HG03039 (cell line): ENCODE results near the gene LONP2.
"Not testable (repeated sequence)": the region's sequence is repeated elsewhere in the genome, so short reads cannot be mapped to it uniquely, and the experiment has no call there.

ENCODE experiments used
- ATAC-seq: cut with Tn5 transposase; IDR thresholded peaks from one replicate; pipeline ENCODE4 v1.9.1; 2021; ENCODE audit warnings: mild to moderate bottlenecking, moderate library complexity; ENCODE audit not compliant: unreplicated experiment

LONP2 gene

DNA sequence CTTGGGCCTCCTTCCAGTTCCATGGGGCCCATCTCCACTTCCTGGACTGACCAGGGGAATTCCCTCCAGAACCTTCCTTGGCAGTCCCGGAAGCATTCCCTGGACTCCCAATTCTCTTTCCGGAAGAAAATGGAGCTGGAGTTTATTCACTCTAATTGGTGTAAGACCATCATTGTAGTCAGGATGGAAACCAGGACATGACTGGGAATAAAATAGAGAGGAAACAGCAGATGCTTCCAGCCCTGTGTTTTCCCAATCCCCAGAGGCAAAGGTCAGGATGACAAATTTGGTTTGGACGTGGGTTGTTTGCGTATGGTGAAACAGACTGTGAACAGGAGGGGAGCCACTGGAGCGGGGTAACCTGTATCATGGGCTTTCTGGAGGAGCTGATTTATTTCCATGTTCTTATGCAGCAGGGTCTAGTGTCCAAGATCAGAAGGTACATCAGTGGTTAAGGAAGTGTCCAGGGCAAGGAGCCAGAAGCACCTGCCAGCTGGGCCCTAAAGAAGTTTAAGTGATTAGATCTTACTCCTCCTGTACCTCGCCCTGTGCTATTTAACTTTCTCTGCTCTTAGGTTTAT is 8.5 kb upstream of the LONP2 start:
- no peak for ATAC-seq

DNA sequence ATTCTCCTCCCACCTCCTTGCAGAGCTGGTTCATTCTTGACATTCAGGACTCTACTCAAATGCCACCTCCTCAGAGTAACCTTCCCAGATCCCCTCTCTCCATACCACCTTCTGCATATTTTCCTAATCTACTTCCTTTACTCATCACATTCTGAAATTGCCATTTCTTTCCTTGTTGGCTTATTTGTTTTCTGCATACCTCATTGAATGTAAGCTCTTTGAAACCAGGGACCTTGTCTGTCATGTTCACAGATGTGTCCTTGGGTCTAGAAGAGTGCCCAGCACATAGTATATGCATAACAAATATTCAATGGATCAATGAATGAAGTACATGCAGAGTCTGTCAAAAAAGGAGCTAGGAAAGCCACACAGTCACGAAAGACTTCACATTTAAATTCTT is 7.8 kb upstream of the LONP2 start:
- ATAC-seq, result no peak

DNA sequence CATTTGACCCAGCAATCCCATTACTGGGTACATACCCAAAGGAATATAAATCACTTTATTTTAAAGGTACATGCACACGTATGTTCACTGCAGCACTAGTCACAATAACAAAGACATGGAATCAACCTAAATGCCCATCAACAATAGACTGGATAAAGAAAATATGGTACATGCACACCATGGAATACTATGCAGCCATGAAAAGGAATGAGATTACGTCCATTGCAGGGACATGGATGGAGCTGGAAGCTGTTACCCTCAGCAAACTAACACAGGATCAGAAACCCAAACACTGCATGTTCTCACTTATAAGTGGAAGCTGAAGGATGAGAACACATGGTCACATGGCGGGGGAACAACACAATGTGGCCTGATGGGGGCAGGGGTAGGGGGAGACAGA is 4.0 kb upstream of the LONP2 start:
- not testable (repeated sequence) for ATAC-seq

DNA sequence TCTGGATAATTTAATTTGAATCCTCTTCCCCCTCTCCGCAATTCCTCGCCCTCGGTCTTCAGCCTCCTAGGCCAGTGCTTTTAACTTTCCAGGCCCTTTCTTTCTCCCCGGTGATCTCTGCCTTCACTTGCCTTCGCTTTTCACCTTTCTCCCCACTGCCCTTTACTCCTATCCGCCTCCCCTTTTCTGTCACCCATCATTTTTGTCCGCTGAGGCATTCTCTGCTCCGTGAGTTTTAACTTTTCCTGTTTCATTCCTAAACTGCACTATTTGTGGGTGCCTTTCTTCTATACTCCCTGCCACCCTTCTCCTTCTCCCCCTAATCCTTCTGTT is 729 bp downstream of the LONP2 start:
- no peak for ATAC-seq

DNA sequence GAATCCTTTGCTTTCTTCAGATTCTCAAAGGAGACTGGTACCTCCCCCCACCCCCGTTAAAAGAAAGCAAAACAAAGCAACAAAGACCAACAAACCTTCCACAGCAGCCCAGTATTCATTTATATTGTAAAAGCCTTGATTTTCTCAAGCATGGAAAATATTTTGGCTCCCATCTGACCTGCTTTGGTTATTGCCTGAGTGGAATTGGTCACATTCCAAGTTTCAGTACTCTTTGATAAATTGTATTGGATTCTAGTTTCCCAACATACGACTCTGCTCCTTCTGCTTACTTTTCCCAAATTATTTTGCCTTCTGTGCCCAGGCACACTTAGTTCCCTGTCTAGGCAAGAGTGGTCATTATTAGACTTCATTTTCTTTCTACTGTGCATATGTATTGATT is 2.0 kb downstream of the LONP2 start:
- ATAC-seq, result no peak

DNA sequence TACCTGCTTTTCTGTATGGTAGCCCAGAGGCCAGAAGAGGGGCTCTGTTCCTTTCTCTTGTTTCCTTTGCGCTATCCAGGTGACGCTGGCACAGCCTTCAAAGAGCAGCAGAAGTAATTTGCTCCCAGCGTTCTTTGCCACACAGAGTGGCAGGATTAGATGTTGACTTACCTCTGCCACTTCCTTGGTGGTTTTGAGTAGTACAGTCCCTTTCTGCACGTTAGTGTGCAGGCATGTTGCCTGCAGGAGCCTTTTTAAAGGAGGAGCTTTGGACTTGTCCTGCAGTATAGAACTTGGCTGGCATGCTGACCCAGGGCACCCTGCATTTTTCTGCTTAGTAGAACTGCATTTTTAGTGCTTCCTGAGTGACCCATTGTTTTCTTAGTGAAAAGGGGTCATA is 3.2 kb downstream of the LONP2 start, which contains the start of gene ABCC11:
TSS of gene ABCC11 (minus strand) at position 229 of the 400 bp plus-strand sequence. CDS start 15,618 bp downstream, outside the sequence.
- no peak for ATAC-seq

DNA sequence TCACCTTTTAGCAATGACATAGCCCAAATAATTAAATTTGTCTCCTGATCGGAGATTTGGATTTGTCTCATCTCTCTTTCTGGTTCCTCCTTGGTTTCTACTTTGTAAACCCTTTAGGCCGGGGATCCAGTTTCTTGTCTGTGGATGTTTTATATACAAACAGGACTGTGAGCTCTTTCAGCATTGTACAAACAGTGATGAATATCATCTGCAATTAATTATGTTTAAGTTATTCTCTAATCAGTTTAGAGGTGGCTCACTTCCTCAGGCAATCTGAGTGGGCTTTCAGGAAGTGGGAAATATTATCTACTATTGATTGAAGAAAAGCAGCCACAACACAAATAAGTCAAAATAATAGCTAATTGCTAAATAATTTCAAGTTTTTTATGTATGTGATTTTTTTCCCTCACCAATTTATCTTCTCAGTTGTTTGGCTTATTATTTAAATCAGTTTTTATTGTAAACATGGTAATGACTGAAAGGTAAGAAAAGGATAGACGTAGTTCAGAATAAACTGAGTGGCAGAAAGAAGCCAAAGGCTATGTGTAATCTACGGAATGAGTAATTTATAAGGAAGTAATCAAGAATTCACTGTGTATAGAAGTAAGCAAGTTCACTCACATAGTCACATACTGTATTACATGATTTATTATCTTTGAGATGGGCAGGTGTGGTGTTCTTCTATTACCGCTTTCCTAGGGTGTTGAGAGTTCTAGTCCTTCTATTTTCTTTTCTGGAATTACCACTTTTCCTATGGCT is 6.6 kb downstream of the LONP2 start:
- ATAC-seq, result no peak

DNA sequence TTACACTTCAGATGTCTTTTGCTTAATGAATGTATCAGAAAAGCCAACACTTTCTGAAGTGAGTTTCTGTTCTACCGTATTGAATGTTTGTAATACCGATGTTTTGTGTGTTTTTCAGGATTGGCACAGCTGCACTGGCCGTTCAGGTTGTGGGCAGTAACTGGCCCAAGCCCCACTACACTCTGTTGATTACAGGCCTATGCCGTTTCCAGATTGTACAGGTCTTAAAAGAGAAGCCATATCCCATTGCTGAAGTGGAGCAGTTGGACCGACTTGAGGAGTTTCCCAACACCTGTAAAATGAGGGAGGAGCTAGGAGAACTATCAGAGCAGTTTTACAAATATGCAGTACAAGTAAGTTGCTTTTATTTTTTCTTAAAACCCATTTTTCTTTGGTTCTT is 7.9 kb downstream of the LONP2 start:
- no peak for ATAC-seq

DNA sequence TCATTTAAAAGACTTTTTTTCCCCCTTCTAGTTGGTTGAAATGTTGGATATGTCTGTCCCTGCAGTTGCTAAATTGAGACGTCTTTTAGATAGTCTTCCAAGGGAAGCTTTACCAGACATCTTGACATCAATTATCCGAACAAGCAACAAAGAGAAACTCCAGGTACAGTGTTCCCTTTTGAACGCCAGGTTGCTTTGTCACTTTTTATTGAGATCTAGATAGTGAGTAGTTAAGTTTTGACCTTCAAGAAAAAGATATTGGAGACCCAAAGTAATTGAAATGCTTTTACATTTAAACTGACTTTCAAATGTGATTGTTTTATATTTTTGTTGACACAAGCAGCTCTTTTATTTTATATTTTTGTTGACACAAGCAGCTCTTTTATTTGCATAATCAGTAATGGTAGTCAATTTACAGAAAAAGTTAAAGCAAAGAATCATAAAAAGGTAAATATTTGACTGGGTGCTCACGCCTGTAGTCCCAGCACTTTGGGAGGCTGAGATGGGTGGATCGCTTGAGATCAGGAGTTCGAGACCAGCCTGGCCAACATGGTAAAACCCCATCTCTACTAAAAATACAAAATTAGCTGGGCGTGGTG is 12.6 kb downstream of the LONP2 start:
- no peak for ATAC-seq

DNA sequence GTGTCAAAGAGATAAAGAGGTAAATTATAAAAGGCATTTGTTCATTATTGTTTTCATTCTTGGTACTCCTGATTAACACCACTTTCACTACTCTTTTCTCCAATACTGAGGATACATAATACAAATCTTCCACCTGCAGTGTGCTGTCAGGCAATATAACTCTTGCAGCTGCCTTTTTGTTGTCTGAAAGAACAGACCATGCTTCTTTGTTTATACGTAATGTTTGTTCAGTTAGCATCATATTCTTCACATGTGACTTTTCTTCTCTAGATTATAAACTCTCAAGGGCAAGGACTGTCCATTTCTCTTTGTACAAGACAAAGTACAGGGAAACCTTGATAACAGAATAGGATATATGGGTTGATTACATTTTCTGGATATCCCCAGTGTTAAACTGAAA is 17.5 kb downstream of the LONP2 start:
- no peak for ATAC-seq

DNA sequence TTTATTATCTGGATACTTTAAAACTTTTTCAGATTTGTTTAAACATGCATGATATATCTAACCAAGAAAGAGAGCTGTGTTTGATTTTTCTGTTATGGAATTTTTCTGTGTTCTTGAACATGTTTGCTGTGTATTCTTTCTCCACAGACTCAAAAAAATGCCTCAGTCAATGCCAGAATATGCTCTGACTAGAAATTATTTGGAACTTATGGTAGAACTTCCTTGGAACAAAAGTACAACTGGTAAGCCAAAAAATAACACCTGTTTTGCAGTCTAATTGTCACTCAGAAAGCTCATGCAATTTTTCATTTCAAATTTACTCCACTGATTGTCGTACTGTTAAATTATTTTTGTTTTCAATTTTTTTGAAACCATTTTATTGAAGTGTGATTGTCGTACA is 18.5 kb downstream of the LONP2 start:
- ATAC-seq, result no peak

DNA sequence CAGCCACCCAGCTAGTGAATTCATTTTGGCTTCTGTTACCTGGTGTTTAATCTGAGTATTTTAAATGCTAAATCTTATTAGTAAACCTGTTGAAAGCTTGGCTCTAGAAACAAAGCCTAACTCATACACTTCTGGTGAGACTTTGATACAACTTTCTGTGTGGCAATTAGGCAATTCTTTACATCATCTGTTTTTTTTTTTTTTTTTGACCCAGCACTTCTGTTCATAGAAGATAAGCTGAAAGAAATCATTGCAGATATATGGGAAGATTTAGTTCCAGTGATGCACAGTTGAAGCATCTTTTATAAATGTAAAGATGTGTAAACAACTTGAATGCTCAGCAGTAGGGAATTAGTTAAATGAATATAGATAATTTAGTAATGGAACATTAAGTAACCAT is 24.9 kb downstream of the LONP2 start:
- no peak for ATAC-seq

DNA sequence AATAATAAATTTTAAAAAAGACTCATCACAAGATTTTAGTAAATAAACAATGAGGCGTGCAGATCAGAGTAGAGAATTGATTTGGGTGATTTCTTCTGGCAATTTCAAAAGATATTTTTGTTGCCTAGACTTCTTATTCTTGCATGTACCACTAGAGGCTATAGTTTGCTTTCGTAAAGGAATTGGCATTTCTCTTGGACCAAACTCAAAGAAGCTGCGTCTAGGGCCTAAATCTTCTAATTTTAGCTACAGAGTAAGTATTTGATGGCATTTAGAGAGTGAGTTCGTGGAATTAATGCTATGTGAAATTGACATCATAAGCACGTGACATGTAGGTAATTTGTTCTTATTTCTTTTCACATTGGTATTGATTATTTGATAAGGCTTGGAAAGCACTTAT is 27.6 kb downstream of the LONP2 start:
- ATAC-seq, result no peak

DNA sequence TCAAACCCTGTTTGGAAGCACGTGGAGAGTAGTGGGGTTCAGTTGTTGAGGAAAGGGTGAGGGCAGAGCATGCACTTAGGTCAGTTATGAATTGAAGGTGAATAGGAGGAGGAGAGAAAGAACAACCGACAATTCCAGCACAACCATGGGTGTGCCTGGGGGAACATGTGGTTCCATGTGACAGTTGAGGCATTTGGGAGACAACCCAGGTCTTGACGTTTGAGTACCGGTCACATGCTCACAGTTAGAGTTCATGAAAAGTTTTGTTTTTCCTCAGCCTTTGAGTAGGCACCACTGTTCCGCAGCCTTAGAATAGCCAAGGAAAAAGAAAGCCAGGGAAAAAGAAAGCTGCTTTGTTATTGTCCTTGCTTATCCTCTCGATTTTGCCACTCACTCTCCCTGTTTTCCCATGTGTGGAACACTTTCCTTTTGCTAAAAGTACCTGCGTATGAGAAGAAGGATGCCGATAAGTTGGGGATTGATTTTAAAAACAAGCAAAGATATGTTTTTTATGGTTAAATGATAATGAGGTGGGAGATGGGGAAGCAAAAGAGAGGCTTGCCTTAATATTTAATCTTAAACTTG is 28.8 kb downstream of the LONP2 start:
- no peak for ATAC-seq

DNA sequence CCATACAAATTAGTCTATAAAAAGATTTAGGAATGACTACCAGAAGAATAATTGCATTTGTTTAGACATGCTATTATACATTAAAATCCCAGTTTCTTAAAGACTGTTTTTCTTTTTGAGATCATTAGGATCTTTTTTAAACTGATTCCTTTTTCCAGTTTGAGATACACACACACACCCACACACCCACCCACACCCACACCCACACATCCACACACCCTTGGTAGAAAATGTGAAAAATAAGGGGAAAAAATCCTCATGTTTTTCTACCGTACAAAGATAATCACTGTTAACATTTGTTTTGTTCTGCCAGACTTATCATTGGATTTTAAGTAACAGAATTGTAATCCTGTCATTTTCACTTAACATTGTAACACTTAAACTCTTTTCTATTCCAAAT is 30.4 kb downstream of the LONP2 start:
- no peak for ATAC-seq

DNA sequence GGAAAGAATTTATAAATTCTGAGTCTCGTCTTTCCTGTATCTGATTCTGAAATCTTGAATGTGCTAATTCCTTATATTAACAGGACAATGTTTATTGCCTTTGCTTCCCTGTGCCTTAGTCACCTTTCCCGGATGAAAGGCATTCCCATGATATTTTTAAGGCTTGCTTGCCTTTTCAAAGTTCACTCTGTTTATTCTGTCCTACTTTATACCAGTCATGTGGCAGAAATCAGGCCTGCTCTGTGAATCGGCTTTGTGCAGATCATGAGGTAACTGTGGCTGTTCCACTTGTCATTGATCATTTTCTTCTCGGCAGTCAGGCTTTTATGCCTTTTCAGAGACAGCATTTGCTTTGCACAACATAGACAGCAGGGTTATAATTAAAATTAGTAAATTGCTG is 32.0 kb downstream of the LONP2 start:
- no peak for ATAC-seq

DNA sequence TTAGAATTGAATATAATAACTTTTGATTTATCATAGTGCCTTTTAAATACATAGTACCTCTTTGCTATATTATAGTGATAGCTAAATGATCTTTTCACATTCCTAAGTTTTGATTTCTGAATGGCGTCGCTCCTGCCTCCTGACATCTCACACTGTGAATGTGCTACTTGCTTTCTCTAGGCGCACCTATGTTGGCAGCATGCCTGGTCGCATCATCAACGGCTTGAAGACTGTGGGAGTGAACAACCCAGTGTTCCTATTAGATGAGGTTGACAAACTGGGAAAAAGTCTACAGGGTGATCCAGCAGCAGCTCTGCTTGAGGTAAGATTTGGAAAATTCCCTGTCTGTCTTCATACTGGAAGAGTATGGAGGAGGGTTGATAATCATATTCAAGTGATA is 33.1 kb downstream of the LONP2 start:
- no peak for ATAC-seq

DNA sequence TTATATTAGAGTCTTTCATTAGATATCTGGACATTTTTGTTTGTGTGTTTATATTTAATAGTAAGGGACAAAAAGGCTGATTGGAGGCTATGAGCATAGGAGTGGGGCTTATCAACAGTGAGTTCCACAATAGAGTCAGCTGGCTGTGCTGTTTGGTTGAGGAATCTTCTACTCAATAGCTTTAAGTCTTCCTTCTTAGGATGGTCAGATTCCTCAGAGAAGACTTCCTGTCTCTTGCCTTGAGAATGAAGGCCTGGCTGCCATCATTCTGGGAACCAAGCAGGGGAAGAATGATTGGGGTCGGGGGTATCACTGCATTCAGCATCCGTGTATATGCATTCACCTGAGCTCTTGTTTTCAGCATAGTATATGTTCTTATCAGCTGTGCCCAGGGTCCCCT is 35.1 kb downstream of the LONP2 start:
- ATAC-seq, result no peak

DNA sequence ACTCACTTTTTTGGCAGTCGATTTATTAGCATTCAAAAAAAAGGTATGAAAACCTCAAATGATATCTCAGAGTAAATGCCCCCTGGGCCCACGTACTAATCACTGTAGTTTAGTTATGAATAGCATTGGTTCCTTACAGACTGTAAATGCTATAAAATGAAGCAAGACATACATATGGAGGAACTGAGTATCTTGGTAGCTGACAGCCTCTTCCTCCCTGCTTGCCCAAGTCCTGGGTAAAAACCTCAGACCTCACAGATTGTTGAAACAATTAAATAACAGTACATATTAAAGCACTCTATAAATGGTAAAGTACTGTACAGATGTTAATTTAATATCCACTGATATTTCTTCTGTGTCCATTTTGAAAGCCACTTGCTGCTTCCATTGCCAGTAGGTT is 36.4 kb downstream of the LONP2 start:
- ATAC-seq, result no peak

DNA sequence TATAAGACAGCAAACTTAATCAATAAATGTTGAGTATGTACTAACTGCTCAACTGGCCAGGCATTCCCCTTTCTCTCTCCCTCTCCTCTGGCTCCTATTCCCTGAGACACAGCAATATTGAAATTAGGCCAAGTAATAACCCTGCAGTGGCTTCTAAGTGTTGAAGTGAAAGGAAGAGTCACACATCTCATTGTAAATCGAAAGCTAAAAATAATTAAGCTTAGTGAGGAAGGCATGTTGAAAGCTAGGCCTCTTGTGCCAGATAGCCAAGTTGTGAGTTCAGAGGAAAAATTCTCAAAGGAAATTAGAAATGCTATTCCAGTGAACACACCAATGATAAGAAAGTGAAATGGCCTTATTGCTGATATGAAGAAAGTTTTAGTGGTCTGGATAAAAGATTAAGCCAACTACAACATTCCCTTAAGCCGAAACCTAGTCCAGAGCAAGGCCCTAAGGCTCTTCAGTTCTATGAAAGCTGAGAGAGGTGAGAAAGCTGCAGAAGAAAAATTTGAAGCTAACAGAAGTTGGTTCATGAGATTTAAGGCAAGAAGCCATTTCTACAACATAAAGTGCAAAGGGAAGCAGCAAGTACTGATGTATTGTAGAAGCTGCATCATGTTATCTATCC is 38.6 kb downstream of the LONP2 start:
- no peak for ATAC-seq

DNA sequence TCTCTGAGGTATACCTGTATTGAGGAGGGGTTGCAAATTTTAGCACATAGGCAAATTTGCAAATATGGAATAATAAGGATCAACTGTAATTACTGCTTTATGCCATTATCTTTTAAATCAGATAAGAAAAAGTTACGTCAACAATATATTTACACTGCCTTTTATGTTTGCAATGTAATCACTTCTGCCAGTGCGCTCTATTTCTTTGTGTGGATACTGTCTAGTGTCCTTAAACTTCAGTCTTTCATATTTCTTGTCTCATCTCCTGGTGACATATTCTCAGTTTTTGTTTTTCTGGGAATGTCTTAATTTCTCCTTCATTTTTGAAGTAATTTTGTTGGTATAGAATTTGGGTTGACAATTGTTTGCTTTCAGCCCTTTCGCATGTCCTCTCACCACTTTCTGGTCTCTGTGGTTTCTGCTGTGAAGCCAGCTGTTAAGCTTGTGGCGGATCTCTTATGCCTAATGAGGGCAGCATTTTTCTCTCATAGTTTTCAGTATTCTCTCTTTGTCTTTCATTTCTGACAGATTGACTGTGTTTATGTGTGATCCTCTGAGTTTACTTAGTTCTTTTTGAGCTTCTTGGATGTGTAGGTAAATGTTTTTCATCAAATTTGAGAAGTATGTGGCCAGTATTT is 40.8 kb downstream of the LONP2 start:
- ATAC-seq, result no peak
